Vagina (tissue), 2 donors: ENCODE measurements around the gene USP8.

Experiments
- POLR2A ChIP-seq, 2 donors: fragments of 450-650 bp; IDR thresholded peaks; one replicate each; pipeline ENCODE4 v1.6.1; 2017; ENCODE audit warnings: antibody characterized with exemption in 2 of 2, mild to moderate bottlenecking in 2 of 2, moderate library complexity in 2 of 2
- POLR2AphosphoS5 ChIP-seq, 2 donors: sonication (generic); formaldehyde crosslinking; IDR thresholded peaks; one replicate each; pipeline ENCODE4 v1.9.0; 2017; ENCODE audit warnings: antibody characterized with exemption in 2 of 2, mild to moderate bottlenecking in 2 of 2, low read depth in 1 of 2; ENCODE audit not compliant: insufficient read depth in 1 of 2
- TF ChIP-seq, protein P1 (sequence below), 3 experiments: fragments of 450-650 bp in 2 of 3; fragments of 200-600 bp in 1 of 3; sonication (generic) in 1 of 3; IDR thresholded peaks; one replicate each; pipeline ENCODE4 v1.5.1; 2017 to 2019; ENCODE audit warnings: antibody characterized with exemption in 3 of 3, mild to moderate bottlenecking in 2 of 3, moderate library complexity in 2 of 3

DNA sequence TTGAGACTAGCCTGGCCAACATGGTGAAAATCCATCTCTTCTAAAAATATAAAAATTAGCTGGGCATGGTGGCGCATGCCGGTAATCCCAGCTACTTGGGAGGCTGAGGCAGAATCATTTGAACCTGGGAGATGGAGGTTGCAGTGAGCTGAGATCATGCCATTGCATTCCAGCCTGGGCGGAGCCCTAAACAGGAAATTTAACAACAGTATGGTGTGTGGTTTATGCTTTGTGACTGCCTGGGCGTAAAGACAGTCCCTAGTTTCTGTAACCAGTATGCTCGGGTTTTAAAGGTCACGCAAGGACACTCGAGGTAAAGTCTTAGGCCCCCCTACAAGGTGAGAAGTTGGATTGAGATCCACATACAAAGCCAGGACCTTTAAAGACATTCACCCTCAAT, 78.9 kb downstream of the USP8 start:
- TF ChIP-seq POLR2A (IDR thresholded peaks at IDR 0.05) (no peak), POLR2AphosphoS5 (IDR thresholded peaks at IDR 0.05; ENCODE audit: insufficient read depth in 1 of 2, low read depth in 1 of 2) (no peak)
- TF ChIP-seq, protein P1, sequence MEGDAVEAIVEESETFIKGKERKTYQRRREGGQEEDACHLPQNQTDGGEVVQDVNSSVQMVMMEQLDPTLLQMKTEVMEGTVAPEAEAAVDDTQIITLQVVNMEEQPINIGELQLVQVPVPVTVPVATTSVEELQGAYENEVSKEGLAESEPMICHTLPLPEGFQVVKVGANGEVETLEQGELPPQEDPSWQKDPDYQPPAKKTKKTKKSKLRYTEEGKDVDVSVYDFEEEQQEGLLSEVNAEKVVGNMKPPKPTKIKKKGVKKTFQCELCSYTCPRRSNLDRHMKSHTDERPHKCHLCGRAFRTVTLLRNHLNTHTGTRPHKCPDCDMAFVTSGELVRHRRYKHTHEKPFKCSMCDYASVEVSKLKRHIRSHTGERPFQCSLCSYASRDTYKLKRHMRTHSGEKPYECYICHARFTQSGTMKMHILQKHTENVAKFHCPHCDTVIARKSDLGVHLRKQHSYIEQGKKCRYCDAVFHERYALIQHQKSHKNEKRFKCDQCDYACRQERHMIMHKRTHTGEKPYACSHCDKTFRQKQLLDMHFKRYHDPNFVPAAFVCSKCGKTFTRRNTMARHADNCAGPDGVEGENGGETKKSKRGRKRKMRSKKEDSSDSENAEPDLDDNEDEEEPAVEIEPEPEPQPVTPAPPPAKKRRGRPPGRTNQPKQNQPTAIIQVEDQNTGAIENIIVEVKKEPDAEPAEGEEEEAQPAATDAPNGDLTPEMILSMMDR (IDR thresholded peaks at IDR 0.05), result no peak
